Left kidney (tissue), 2 donors: ENCODE measurements around the gene NCDN. TPM values are rescaled to one million over a fixed set of nuclear protein-coding genes. Genes with fewer than 3 reads are reported as not detected.

Experiments used
- DNase-seq: peaks from one replicate; pipeline ENCODE4 v3.0.0-alpha.2; 2013
- polyA plus RNA-seq: library from polyadenylated mRNA; unstranded; fragments of 120-200 nt; gene quantifications from one replicate; pipeline ENCODE4 v1.2.1, GENCODE V29; 2013; ENCODE audit not compliant: insufficient read length

The NCDN gene
- polyA plus RNA-seq, 1 donor, result 14.9 TPM

DNA sequence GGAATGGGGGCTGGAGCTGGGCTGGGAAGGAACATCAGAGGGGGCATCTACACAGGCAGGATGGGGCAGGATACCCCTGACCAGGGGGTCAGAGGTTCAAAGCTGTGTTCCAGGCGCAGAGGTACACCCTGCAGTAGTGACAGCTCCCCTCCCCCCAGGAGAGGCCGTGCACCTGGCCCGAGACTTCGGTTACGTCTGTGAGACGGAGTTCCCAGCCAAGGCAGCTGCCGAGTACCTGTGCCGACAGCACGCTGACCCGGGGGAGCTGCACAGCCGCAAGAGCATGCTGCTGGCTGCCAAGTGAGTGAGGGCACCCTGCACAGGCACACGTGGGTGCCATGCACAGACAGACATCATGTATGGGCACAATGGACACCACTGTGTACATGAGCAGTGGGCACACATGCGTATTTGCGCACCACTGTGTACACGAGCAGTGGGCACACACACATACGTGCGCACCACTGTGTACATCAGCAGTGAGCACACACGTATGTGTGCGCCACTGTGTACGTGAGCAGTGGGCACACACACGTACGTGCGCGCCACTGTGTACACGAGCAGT is 33.0 kb downstream of the NCDN start:
- no peak for DNase-seq

DNA sequence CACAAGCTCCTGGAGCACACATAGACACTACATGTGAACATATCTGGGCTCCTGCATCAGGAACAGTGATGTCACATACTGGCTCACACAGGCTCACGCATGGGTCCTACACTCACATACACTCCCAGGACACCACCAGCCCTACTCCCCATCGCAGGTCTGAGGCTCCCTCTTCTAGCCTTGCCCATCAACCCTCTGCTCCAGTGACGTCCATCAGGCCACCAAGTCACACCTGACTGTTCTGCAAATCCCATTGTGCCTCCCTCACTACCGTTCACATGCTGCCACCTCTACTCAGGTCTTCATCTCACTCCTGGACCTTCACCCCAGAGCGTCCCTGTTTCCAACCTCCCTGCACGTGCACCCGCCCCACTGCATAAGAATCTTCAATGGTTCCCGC is 33.6 kb downstream of the NCDN start:
- DNase-seq, result no peak

DNA sequence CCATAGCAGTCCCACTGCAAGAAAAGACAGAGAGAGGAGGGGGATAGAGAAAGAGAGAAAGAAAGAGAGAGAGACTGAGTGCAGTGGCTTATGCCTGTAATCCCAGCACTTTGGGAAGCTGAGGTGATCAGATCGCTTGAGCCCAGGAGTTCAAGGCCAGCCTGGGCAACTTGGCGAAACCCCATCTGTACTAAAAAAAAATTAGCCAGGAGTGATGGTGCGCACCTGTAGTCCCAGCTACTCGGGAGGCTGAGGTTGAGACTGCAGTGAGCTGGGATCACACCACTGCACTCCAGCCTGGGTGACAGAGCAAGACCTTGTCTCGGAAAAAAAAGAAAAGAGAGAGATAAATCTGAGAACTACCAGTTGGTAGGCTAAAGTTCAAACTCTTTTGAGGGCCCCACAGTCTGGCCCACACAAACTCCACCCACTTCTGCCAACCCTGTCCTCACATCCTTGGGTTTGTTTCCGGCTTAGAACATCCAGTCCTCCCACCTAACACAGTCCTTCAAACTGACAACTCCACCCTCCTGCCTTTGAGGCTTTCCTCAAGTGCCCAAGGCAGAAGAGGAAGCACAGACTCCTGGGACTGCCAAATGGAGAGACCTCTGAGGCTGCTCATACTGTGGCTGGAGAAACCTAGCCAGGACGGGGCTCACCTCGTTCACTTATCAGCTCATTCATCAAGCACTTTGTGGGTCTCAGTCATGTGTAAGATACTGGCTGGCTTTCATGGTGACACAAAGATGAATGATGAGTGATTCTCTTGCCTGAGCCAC is 35.6 kb downstream of the NCDN start:
- DNase-seq, result no peak

DNA sequence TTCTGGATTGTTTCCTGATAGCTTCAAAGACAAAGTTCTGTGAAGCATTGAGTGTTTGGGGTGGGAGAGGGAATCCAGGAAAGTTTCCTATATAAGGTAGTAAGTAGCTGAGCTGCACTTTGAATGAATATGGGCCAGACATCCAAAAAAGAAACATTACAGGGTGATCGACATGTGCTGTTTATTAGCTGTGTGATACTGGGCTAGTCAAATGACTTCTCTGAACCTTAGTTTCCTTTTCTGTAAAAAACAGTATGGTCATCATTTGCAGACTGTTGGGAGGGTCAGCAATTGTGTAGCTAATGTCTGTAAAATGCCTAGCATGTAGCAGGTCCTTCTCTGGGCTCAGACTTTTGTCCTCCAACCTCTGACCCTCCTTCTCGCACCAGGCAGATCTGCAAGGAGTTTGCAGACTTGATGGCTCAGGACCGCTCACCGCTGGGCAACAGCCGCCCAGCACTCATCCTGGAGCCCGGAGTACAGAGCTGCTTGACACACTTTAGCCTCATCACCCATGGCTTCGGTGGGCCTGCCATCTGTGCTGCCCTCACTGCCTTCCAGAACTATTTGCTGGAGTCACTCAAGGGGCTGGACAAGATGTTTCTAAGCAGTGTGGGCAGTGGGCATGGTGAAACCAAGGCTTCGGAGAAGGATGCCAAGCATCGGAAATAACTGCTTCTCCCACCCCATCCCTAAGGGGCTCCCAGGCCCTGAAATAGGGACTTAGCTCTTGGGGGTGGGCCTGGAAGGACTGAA is 36.6 kb downstream of the NCDN start:
- no peak for DNase-seq

DNA sequence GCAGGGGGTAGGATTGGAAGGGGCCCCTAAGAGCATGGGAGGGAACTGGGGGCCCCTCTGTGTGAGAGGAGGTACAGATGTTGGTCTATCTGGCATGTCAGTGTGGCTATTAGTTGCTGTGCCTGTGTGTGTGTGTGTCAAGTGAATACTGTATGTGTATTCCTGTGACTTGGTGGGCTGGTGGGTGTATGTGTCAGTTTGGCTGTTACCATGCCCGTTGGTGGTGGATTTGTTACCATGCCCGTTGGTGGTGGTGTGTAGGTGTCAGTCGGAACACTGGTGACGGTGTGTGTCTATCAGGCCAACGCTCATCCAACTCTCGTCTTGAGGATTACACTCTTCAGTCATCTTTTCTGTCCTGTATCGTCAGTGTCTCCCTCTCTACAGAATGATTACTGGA is 38.1 kb downstream of the NCDN start:
- DNase-seq, result no peak

DNA sequence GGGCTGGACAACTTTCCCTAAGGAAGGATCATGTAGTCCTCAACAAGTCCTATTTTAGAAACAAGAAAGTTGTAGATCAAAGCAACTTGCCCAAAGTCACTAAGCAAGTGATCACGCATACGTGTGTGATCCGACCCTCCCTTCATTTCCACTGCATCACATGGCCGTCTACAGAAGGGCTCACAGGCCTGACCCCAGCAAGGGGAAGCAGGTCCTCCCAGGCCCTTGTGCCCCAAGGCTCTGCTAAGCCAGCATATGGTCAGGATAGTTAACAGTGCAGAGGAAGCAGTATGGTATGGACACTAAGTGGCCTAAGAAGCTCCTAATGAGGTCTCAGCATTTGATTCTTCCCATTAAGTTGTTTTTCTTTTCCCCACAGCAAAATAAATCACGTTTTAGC is 40.3 kb downstream of the NCDN start:
- DNase-seq, result no peak

DNA sequence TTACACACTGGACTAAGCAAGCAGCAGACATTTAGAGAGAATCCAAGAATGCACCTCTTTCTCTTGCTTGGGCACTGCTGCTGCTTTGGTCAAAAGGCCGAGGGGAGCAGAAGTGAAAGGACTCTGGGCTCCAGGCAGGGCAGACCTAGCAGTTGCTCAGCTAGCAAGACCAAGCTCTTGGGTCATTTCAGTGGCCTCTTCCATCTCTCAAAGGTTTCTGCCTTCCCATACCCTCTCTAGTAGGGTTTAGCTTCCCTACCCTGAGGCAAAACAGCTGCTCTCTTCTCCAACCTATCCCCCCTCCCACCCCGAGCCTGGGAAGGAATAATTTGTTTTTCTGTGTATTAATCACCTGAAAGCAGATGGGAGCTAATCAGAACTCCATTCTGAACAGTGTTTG is 41.3 kb downstream of the NCDN start:
- DNase-seq, result no peak

DNA sequence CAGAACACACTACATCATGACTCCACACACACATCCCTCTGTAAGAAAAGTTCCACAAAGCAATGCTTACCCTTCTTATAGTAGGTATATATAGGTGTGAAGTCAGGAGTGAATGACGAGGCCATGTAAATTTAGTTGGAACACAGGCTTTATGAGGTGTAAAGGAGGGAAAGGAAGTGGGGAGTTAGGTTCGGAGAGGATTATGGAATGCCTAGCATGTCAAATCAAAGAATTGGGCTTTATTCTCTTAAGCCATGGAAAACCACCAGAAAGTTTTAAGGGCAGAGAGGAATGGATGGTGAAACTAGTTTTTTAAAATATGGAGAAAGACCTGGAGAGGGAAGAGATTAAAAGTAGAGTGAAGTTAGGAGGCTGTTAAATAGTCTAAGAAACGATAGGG is 41.8 kb downstream of the NCDN start:
- DNase-seq, result no peak

DNA sequence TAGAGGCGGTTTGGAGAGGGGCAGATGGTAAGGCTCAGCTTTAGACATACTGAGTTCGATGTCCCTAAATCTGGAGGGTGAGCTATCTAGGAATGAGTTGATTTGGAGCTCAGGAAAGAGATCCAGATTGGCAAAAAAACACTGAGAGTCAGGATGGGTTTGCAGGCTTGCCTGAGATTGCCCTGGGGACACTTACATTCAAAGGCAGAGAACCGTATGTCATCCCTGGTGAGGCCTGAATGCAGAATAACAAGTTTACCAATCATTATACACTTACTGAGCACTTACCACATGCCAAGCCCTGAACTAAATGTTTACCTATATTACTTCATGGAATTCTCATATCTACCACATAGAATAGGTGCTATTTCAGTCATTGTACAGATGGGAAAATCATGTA is 43.0 kb downstream of the NCDN start:
- DNase-seq, result no peak

DNA sequence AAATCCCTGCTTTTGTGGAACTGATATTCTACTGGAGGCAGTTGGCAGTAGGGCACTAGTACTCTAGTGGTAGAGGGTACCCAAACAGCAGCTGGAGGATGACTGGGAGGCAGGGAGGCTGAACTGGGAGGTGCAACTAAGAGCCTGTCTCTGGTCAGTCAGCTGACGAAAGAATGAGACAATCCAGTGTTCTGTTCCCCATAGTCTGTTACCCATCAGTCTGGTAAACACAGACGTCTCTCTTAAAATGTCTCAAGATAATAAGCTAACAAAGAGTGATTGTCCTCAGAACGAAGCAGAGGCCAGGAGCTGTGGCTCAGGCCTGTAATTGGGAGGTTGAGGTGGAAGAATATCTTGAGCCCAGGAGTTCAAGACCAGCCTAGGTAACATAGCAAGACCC is 45.9 kb downstream of the NCDN start:
- DNase-seq, result no peak

DNA sequence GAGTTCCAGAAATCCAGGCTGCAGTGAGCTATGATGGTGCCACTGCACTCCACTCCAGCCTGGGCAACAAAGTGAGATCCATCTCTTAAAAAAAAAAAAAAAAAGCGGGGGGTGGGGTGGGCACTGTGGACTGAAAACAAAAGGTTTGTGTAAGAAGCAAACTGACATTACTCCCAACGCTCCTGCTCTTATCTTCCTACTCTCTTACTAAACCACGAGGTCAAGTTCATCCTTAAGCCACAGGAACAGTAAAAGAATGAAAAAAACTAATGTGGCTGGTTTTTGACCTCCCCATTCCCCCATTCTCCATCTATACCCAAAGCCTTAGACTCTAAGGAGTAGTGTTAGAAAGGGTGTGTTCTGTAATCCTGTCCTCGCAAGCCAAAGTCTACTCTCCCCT is 46.3 kb downstream of the NCDN start:
- DNase-seq, result no peak

DNA sequence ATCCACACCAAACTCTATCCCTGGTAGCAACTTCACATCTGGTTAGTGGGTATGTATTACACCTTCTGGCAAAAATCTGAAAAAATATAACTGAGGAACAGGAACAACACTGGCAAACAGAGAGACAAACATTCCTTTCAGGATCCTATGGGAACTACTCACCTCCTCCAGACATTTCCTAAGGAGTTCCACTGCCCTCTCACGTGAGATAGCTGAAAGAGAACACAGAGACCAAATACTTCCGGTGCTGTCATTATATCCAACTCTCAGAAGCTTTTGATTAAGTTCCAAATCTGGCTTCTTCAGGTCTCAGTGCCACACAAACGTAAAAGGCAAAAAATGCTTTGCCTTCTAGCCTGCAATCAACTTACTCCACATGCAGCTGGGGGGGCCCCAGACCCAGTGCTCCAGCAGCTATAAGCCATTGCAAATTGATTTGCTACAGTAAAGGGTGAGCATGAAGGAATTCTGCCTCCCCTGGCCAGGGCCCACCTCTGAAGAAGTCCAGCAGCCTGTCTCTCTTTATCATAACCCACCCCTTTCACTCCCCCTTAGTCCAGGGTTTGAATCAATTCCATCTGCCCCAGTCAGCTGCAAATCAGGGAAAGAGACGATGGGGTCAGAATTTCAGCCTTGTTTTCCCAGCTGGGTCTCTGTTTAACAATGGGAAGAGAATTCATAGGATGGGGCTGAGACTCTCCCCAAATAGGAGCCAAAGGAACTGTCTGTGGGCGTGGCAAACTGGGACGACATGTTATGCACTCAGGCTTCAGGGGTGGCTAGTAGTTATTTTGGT is 47.7 kb downstream of the NCDN start:
- no peak for DNase-seq

DNA sequence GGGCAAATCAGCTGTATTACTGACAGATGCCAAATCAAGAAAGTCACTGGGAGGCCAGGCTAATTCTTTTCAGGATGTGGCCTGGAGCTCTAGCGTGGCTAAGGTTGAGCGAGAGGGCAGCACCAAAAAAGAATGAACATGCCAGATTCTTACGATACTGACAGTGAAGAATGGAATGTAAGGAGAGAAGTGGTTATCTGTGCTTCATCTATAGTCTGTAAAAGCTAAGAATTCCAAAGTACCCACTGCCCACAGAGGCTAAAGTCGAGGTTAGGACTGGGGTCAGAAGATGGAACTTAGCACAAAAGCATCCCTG is 48.2 kb downstream of the NCDN start:
- DNase-seq, result no peak

DNA sequence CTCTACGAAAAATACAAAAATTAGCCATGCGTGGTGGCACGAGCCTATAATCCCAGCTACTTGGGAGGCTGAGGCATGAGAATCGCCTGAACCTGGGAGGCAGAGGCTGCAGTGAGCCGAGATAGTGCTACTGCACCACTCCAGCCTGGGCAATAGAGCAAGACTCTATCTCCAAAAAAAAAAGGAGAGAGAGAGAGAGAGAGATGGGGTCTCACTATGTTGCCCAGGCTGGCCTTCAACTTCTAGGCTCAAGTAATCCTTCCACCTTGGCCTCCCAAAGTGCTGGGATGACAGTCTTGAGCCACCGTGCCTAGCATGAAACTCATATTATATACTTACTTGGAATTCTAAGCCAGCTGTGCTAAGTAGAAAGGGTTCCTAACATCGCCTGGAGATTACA is 54.1 kb downstream of the NCDN start:
- DNase-seq, result no peak

DNA sequence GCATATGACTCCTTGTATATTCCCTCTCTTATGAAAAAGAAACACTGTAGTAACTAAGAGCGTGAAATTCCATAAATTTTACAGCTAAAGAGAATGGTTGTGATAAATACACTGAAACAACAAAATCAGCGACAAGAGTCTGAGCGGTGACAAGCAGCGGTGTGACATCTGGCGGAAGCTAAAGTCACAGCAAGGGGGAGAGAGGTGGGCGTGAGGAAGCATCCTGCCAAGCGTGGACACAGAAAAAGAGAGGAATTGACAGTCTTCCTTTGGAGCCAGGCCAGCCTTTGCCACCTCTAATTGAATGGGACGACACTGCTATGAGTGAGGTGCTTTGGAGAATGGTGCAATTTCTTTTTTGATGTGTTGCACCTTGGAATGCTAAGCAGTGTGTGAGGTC is 57.8 kb downstream of the NCDN start:
- no peak for DNase-seq

Other genes starting within 250 kb of the NCDN start
- 95.7 TPM for gene KIAA0319L, start 396 bp upstream of the NCDN start, polyA plus RNA-seq
- 0.98 TPM for gene TFAP2E, start 15.5 kb downstream of the NCDN start, polyA plus RNA-seq
- gene PSMB2, start 83.7 kb downstream of the NCDN start, polyA plus RNA-seq, result 80.3 TPM
- gene C1orf216, start 161.1 kb downstream of the NCDN start, polyA plus RNA-seq, result 10.8 TPM
- 21.1 TPM for gene CLSPN, start 212.2 kb downstream of the NCDN start, polyA plus RNA-seq